Astrocyte (in vitro differentiated cells and primary cell): Measurements from ENCODE around the gene ALOX5. TPM values are rescaled to one million over a fixed set of nuclear protein-coding genes. Genes with fewer than 3 reads are reported as not detected.
"Not testable (repeated sequence)": the region's sequence is repeated elsewhere in the genome, so short reads cannot be mapped to it uniquely, and the experiment has no call there.

Experiments used
- DNase-seq: peaks from one replicate; pipeline ENCODE4 v3.0.0-alpha.2; 2010; ENCODE audit warnings: low read depth
- FAIRE-seq: peaks from 2 replicates; lab custom pipeline; 2011; peaks lifted over from hg19 to GRCh38; lab: Jason Lieb, UNC
- H2AFZ ChIP-seq: 2 replicates; pipeline ENCODE4 v1.6.0; 2012; ENCODE audit warnings: low read depth, low read length, inconsistent platforms
- H3K27ac ChIP-seq: 2 replicates; pipeline ENCODE4 v1.5.1; 2011; ENCODE audit warnings: low read depth, low read length, inconsistent platforms
- H3K27me3 ChIP-seq: 2 replicates; pipeline ENCODE4 v1.6.0; 2011; ENCODE audit warnings: low read length, inconsistent platforms; ENCODE audit not compliant: insufficient read depth
- H3K36me3 ChIP-seq: 2 replicates; pipeline ENCODE4 v1.5.1; 2011; ENCODE audit warnings: low read length, inconsistent platforms; ENCODE audit not compliant: insufficient read depth
- H3K4me1 ChIP-seq: 2 replicates; pipeline ENCODE4 v1.5.1; 2011; ENCODE audit warnings: low read length, inconsistent platforms; ENCODE audit not compliant: insufficient read depth
- H3K4me2 ChIP-seq: 2 replicates; pipeline ENCODE4 v1.6.0; 2012; ENCODE audit warnings: low read length, inconsistent platforms
- H3K4me3 ChIP-seq: 2 replicates; pipeline ENCODE4 v1.5.1; 2011; ENCODE audit warnings: low read depth, mild to moderate bottlenecking, low read length, inconsistent platforms; ENCODE audit not compliant: insufficient read depth
- H3K79me2 ChIP-seq: 2 replicates; pipeline ENCODE4 v1.6.0; 2012; ENCODE audit warnings: mild to moderate bottlenecking, low read length, inconsistent platforms; ENCODE audit not compliant: insufficient read depth
- H3K9ac ChIP-seq: 2 replicates; pipeline ENCODE4 v1.6.0; 2012; ENCODE audit warnings: mild to moderate bottlenecking, low read length, inconsistent platforms
- H3K9me3 ChIP-seq: 2 replicates; pipeline ENCODE4 v1.5.1; 2012; ENCODE audit warnings: low read depth, mild to moderate bottlenecking, low read length, inconsistent platforms; ENCODE audit not compliant: insufficient read depth
- H4K20me1 ChIP-seq: 2 replicates; pipeline ENCODE4 v1.6.0; 2012; ENCODE audit warnings: low read length, inconsistent platforms; ENCODE audit not compliant: insufficient read depth
- H3K27ac Mint-ChIP-seq: one replicate; pipeline ENCODE4 v1.8.0; 2021; ENCODE audit warnings: mild to moderate bottlenecking, mixed read lengths; ENCODE audit not compliant: unreplicated experiment
- H3K27me3 Mint-ChIP-seq: one replicate; pipeline ENCODE4 v1.8.0; 2021; ENCODE audit warnings: low read depth, mixed read lengths; ENCODE audit not compliant: unreplicated experiment
- H3K36me3 Mint-ChIP-seq: one replicate; pipeline ENCODE4 v1.8.0; 2021; ENCODE audit warnings: low read depth, mixed read lengths; ENCODE audit not compliant: unreplicated experiment
- H3K4me1 Mint-ChIP-seq: one replicate; pipeline ENCODE4 v1.8.0; 2021; ENCODE audit warnings: low read depth, mixed read lengths; ENCODE audit not compliant: unreplicated experiment
- H3K4me3 Mint-ChIP-seq: one replicate; pipeline ENCODE4 v1.8.0; 2021; ENCODE audit warnings: mild to moderate bottlenecking, moderate library complexity, mixed read lengths; ENCODE audit not compliant: unreplicated experiment
- H3K9me3 Mint-ChIP-seq: one replicate; pipeline ENCODE4 v1.8.0; 2021; ENCODE audit warnings: mild to moderate bottlenecking, mixed read lengths; ENCODE audit not compliant: unreplicated experiment
- CTCF ChIP-seq: IDR thresholded peaks from 2 replicates; pipeline ENCODE4 v1.5.1; 2011; ENCODE audit warnings: low read depth, mild to moderate bottlenecking, inconsistent platforms, low read length, moderate library complexity; ENCODE audit not compliant: insufficient read depth
- EZH2 ChIP-seq: IDR thresholded peaks from 2 replicates; pipeline ENCODE4 v1.6.1; 2012; ENCODE audit warnings: mild to moderate bottlenecking, low read length, inconsistent platforms; ENCODE audit not compliant: insufficient read depth
- total RNA-seq: library from RNA; stranded (reverse); gene quantifications from 2 replicates; pipeline ENCODE4 v1.2.1, GENCODE V29; 2021

ALOX5 gene
- total RNA-seq, 1 donor from 2014 or later: 1.0 TPM

- no peak for DNase-seq
- no peaks in the 10 kb centered on the region for H3K36me3 ChIP-seq
- H3K4me2 ChIP-seq: no peak overlapping the region
- Mint-ChIP-seq H3K27ac (no peak overlapping the region), H3K4me1 (no peaks in the 10 kb centered on the region), H3K36me3 (no peaks in the 10 kb centered on the region), H3K27me3 (peaks cover 11% of the 10 kb centered on the region), H3K4me3 (no peak overlapping the region), H3K9me3 (no peaks in the 10 kb centered on the region)
- no peak overlapping the region for H3K4me3 ChIP-seq
- H2AFZ ChIP-seq: no peak overlapping the region
- no peaks in the 10 kb centered on the region for H3K79me2 ChIP-seq
- no peaks in the 10 kb centered on the region for H3K27me3 ChIP-seq
- H3K27ac ChIP-seq: no peak overlapping the region
- TF ChIP-seq CTCF (no peak), EZH2 (no peak)
- no peaks in the 10 kb centered on the region for H3K4me1 ChIP-seq
- no peak overlapping the region for H3K9ac ChIP-seq
- H3K9me3 ChIP-seq: no peaks in the 10 kb centered on the region
- no peaks in the 10 kb centered on the region for H4K20me1 ChIP-seq
- no peak for FAIRE-seq
Observed at GRCh38 chr10:45407542-45407941, 33.5 kb downstream of the ALOX5 start.

GRCh38 chr10:45408421-45409319 is 34.7 kb downstream of the ALOX5 start:
- TF ChIP-seq CTCF (no peak), EZH2 (no peak)
- no peak for DNase-seq
- Mint-ChIP-seq H3K36me3 (no peaks in the 10 kb centered on the region), H3K4me3 (no peak overlapping the region), H3K27me3 (peaks cover 10% of the 10 kb centered on the region), H3K9me3 (no peaks in the 10 kb centered on the region), H3K4me1 (no peaks in the 10 kb centered on the region), H3K27ac (no peak overlapping the region)
- H3K4me2 ChIP-seq: no peak overlapping the region
- no peak overlapping the region for H3K9ac ChIP-seq
- no peak overlapping the region for H3K27ac ChIP-seq
- no peak for FAIRE-seq
- no peaks in the 10 kb centered on the region for H4K20me1 ChIP-seq
- H3K4me3 ChIP-seq: no peak overlapping the region
- no peaks in the 10 kb centered on the region for H3K4me1 ChIP-seq
- no peaks in the 10 kb centered on the region for H3K79me2 ChIP-seq
- H3K36me3 ChIP-seq: no peaks in the 10 kb centered on the region
- H3K27me3 ChIP-seq: no peaks in the 10 kb centered on the region
- no peaks in the 10 kb centered on the region for H3K9me3 ChIP-seq
- no peak overlapping the region for H2AFZ ChIP-seq

GRCh38 chr10:45409347-45409746 is 35.3 kb downstream of the ALOX5 start:
- H3K9ac ChIP-seq, H3K27ac Mint-ChIP-seq, H2AFZ ChIP-seq, H3K4me1 Mint-ChIP-seq, H3K27ac ChIP-seq, DNase-seq, H3K4me1 ChIP-seq, H3K79me2 ChIP-seq, H3K36me3 ChIP-seq, H3K9me3 Mint-ChIP-seq, H3K9me3 ChIP-seq, H4K20me1 ChIP-seq, H3K4me3 ChIP-seq, H3K36me3 Mint-ChIP-seq, H3K4me3 Mint-ChIP-seq, FAIRE-seq, H3K4me2 ChIP-seq, H3K27me3 ChIP-seq: not testable (repeated sequence)
- peaks cover 10% of the 10 kb centered on the region for H3K27me3 Mint-ChIP-seq
